Ovary (tissue), 9 donors: ENCODE data around the gene DIS3L. TPM values are rescaled to one million over a fixed set of nuclear protein-coding genes. Genes with fewer than 3 reads are reported as not detected.

Experiments
- DNase-seq, 5 donors: peaks; one replicate each; pipeline ENCODE4 v3.0.0-alpha.2; 2019 to 2020
- H3K27ac ChIP-seq, 2 donors: fragments of 200-600 bp; one replicate each; pipeline versions ENCODE4 v1.5.1 to v1.8.0; 2019 to 2022
- H3K27me3 ChIP-seq: fragments of 200-600 bp; one replicate; pipeline ENCODE4 v1.8.0; 2022
- H3K36me3 ChIP-seq: fragments of 200-600 bp; sonication (generic); one replicate; pipeline ENCODE4 v1.5.1; 2019
- H3K4me1 ChIP-seq: one replicate; pipeline ENCODE4 v1.8.1; 2013; ENCODE audit warnings: mild to moderate bottlenecking, moderate library complexity; ENCODE audit not compliant: insufficient read depth
- H3K4me3 ChIP-seq: fragments of 200-600 bp; sonication (generic); one replicate; pipeline ENCODE4 v1.5.1; 2017
- H3K9me3 ChIP-seq, 2 donors: fragments of 200-600 bp in 1 of 2; sonication (generic) in 1 of 2; one replicate each; pipeline versions ENCODE4 v1.5.1 to v1.8.1; 2013 to 2019; ENCODE audit warnings: mild to moderate bottlenecking in 1 of 2, moderate library complexity in 1 of 2
- EP300 ChIP-seq: sonication (generic); formaldehyde crosslinking; IDR thresholded peaks from one replicate; pipeline ENCODE4 v1.6.1; 2017; ENCODE audit warnings: antibody characterized with exemption
- POLR2A ChIP-seq: fragments of 450-650 bp; IDR thresholded peaks from one replicate; pipeline ENCODE4 v1.6.1; 2017; ENCODE audit warnings: antibody characterized with exemption, mild to moderate bottlenecking, moderate library complexity
- WGBS, 3 donors: extraction: QIAGEN DNeasy Blood & Tissue Kit in 1 of 3; methylation state at CpG; one replicate each; pipeline versions ENCODE4 v1.1.5 to v1.1.7; 2013 to 2017; 5-methylcytosine and 5-hydroxymethylcytosine counted together
- intact Hi-C, 4 donors: fragments of 100-400 bp; cut with DNase I; formaldehyde crosslinking; loops; one replicate each; pipeline versions ENCODE4 v1.11.0 to v1.15.1; 2022 to 2023
- polyA plus RNA-seq, 2 donors: library from polyadenylated mRNA; stranded (reverse); fragments of 200-250 nt in 1 of 2; fragments of 350-450 nt in 1 of 2; fragmentation: Illumina TruSeq in 1 of 2; extraction: RNeasy Lipid Tissue Mini Kit (QIAGEN cat#74804) in 1 of 2; gene quantifications; one replicate each; pipeline ENCODE4 v1.2.3, GENCODE V29; 2013 to 2014
- total RNA-seq, 7 donors: library from RNA; depleted of rRNA in 2 of 7; stranded (reverse); fragments of >200 nt in 2 of 7; fragmentation: NEBNext Ultra II Directional in 3 of 7; extraction: Animal tissue kit (Norgen Biotek cat#: 25700) in 3 of 7; gene quantifications; one replicate each; pipeline versions ENCODE4 v1.1.0 to v1.2.4, GENCODE V29; 2016 to 2023
- TF ChIP-seq, protein P1 (sequence below), 3 donors: fragments of 450-650 bp in 2 of 3; fragments of 200-600 bp in 1 of 3; IDR thresholded peaks; one replicate each; pipeline versions ENCODE4 v1.5.1 to v1.8.0; 2016 to 2022; ENCODE audit warnings: antibody characterized with exemption in 3 of 3, mild to moderate bottlenecking in 1 of 3
- donor health status: DM: no; HTN: no; CAD: no; lungs with moderate emphysema.
- donor health status: DM: no; HTN: no; CAD: no.
- donor health status: Bipolar disorder and iron deficiency.
- donor health status: DM: yes; HTN: yes; CAD: no.
- donor health status: DM: no; HTN: no; CAD: no.
- donor health status: DM: yes; HTN: yes; CAD: no.

The DIS3L gene
- total and polyA plus RNA-seq, 9 donors = 19.6 to 54.6 (median 31.9) TPM

DNA sequence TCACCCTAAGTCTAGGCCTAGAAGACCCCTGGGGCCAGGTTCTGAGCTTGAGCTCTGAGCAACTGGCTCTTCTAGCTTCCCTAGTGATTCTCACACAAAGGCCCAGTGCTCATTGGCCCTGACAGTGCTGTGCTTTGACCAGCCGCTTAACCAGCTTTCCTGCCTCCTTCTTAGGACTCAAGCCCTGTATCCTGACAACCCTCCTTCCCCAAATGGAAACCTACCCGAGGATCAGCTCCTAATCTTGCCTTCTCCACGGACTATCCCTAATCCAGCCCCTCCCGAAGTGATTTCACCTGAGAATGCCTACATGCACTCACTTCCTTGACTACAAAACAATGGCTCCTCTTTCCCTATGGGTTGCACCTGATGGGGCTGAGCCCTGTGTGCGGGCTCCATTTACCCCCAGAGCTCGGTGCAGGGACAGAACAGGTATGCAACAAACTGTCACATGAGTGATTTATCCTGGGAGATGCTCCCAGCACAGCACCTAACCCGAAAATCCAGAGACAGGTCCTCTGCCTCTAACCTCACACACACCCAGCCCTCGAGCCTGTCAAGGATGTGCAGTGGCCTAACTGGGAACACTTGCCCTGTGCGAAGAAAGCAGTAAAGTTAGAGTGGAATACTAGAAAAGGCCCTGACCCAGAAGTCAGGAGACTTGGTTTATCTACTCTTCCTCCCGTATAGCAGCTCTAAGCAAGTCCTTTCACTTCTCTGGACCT is 42.1 kb upstream of the DIS3L start:
- Histone ChIP-seq H3K27me3 (no peaks in the 10 kb centered on the region), H3K9me3 (no peaks in the 10 kb centered on the region), H3K4me3 (no peak overlapping the region), H3K27ac (no peak overlapping the region), H3K36me3 (no peaks in the 10 kb centered on the region), H3K4me1 (peaks cover 5% of the 10 kb centered on the region)
- intact Hi-C loops = loop anchor here in 1 of 4 donors (5.0 kb wide), 1 partner anchor 614 kb away; no protein-coding TSS in a partner anchor
- 74 to 79% (median 78%) methylated on average over 10 of the region's 10 CpGs for WGBS, 3 donors
- DNase-seq = no peak
- no peak for TF ChIP-seq EP300
- TF ChIP-seq, protein P1, sequence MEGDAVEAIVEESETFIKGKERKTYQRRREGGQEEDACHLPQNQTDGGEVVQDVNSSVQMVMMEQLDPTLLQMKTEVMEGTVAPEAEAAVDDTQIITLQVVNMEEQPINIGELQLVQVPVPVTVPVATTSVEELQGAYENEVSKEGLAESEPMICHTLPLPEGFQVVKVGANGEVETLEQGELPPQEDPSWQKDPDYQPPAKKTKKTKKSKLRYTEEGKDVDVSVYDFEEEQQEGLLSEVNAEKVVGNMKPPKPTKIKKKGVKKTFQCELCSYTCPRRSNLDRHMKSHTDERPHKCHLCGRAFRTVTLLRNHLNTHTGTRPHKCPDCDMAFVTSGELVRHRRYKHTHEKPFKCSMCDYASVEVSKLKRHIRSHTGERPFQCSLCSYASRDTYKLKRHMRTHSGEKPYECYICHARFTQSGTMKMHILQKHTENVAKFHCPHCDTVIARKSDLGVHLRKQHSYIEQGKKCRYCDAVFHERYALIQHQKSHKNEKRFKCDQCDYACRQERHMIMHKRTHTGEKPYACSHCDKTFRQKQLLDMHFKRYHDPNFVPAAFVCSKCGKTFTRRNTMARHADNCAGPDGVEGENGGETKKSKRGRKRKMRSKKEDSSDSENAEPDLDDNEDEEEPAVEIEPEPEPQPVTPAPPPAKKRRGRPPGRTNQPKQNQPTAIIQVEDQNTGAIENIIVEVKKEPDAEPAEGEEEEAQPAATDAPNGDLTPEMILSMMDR (IDR thresholded peaks at IDR 0.05) = no peak

DNA sequence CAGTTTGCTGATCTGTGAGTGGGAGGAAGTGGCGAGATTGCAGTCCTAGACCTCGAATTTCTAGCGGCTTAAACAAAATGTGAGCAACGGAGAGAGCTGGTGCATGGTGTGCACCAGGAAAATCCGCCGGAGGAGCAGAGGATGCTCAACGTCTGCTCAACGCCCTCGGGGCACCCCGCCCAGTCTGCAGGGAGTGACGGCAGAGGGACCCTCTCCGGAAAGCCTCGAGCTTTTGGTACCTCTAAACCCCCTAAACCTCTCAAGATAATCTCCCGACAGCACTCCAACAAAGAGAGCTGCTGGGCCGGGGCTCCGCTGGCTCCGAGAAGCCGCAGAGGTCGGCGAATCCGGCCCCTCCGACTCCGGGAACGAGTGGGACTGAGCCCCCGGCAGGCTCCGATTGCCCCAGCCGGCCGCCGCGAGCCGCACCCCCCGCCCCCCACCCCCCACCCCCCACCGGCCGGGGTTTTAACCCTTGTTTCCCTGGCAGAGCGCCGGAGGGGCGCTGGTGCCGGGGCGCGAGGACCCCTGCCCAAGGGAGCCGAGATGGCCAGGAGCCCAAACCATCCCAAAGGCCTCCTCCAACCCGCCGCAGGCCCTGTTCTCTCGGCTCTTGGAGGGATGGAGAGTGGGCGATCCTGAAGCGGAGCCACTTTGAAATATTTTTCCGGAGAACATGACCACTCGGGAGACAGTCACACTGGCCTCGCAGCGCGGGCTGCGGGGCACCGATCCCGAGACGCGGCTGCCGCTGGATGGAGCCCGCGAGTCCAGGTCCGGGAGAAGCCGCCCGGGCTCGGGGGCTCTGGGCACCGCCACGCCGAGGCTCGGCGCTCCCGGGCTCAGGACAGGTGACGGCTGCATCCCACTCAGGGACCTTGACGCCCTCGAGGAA is 41.3 kb upstream of the DIS3L start:
- DNase-seq = peak; percentile 25 to 75 (median 53)
- Histone ChIP-seq H3K9me3 (no peaks in the 10 kb centered on the region), H3K27me3 (no peaks in the 10 kb centered on the region), H3K4me3 (peak overlapping the region; percentile 48), H3K27ac (no peak overlapping the region), H3K4me1 (peaks cover 5% of the 10 kb centered on the region), H3K36me3 (no peaks in the 10 kb centered on the region)
- WGBS, 3 donors = 4 to 7% (median 6%) methylated on average over 54 to 72 of the region's 72 CpGs
- TF ChIP-seq POLR2A (no peak), EP300 (no peak)
- TF ChIP-seq, protein P1 (IDR thresholded peaks at IDR 0.05) = peak; percentile 28 to 41 (median 36)
- intact Hi-C loops = loop anchor here in 2 of 4 donors (2.0 to 5.0 kb wide), 2 partner anchors 35 to 615 kb away; no protein-coding TSS in a partner anchor

DNA sequence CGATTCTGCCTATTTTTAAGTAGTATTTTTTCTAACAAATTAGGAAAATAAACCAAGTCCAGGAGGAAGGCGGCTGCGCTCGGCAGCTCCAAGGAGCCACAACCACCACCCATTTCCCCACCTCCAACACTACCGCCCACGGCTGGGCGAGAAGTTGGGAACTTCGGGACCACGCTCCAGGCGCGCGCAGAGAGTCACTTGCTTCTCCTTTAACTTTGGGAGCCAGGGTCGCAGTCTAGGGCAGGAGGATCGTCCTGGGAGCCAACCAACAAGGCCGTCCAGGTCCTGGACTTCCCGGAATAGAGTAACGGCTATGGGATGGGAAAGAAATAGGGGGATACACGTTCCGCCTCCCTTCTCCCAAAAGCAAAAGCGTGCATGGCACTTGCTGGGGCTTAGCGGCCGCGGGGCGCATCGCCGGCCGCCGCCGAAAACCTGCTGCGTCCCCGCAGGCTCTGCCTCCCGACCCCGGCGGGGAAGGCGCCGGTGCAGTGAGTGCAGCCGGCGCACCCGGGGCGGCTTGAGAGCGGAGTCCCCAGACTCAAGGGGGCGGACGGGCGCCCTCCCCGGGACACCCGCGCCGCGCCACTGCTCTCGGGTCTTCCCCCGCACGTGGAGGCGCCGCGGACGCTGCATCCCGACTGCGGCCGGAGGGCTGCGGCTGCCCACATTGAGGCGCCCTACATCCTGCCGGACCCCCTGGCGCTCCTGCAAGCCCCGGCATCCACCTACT is 40.5 kb upstream of the DIS3L start:
- TF ChIP-seq, protein P1 (IDR thresholded peaks at IDR 0.05) = peak in 1 of 3 donors; percentile 5
- no peak for TF ChIP-seq POLR2A
- TF ChIP-seq EP300 = no peak
- no peaks in the 10 kb centered on the region for H3K27me3 ChIP-seq
- peaks cover 5% of the 10 kb centered on the region for H3K4me1 ChIP-seq
- peak overlapping the region; percentile 48 for H3K4me3 ChIP-seq
- WGBS, 3 donors = 0% methylated on average over 41 to 64 of the region's 64 CpGs
- H3K9me3 ChIP-seq = no peaks in the 10 kb centered on the region
- H3K36me3 ChIP-seq = no peaks in the 10 kb centered on the region
- intact Hi-C loops = loop anchor here in 2 of 4 donors (2.0 to 5.0 kb wide), 2 partner anchors 34 to 616 kb away; no protein-coding TSS in a partner anchor
- H3K27ac ChIP-seq = no peak overlapping the region
- peak in 2 of 5 donors; percentile 31 to 37 for DNase-seq
